Stimulated activated CD4-positive, alpha-beta T cell treated with anti-CD3 and anti-CD28 coated beads, Interleukin-1b, Interleukin-23, amount 100 ng/mL, for 24 hours (primary cell): ENCODE measurements around the gene ZNF552.

Experiments used
- DNase-seq, 4 experiments: peaks; one replicate each; pipeline ENCODE4 v3.0.0-alpha.2; 2020; ENCODE audit warnings: low read depth in 4 of 4, low spot score in 1 of 4

Gene ZNF552

DNA sequence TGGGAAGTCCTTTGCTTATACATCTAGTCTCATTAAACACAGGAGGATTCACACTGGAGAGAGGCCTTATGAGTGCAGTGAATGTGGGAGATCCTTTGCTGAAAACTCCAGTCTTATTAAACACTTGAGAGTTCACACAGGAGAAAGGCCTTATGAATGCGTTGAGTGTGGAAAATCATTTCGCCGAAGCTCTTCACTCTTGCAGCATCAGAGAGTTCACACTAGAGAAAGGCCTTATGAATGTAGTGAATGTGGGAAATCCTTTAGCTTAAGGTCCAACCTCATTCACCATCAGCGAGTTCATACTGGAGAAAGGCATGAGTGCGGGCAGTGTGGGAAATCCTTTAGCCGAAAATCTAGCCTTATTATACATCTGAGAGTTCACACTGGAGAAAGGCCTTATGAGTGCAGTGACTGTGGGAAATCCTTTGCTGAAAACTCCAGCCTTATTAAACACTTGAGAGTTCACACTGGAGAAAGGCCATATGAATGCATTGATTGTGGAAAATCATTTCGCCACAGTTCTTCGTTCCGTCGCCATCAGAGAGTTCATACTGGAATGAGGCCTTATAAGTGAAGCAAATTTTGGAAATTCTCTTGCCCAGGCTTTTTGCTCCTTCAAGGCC lies 35.4 kb downstream of the ZNF552 start:
- no peak for DNase-seq

DNA sequence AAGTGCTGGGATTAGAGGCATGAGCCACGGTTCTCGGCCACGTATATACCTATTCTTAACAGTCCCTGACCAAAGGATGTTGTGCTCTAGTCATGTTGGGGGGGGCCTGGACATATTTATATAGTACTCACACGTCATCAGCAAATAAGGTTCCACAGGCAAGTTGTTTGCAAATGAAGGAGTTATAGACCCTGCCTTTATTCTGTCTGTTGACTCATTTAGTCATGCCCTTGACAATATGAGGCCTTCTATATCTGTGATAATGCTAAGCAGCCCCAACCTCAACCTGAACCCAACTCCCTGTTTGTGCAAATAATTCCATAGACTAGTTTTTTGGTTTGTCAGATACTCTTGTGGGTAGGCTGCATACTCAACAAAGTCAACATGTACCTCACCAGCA lies 36.4 kb downstream of the ZNF552 start:
- DNase-seq: no peak

DNA sequence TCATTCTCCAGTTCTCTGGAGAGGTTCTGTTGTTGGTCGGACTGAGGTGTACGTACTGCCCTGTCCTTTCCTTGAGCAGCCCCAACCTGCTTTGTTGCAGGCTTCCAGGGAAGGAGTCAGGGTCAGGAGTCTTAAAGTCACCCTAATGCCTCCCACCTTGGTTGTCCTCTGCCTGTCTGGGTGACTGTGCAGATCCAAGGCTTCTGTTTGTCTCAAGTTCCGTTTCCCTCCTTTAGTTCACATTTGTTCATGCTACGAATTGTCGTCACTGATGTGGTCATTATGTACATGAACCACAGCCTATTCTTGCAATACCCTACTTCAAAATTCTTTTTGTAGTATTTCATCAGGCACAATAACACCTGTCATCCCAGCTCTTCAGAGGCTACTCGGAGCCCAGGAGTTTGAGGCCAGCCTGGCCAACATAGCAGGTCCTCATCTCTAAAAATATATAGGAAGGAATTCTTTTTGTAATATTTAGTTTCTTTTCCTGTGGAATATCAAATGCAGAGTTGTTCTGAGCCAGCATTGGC lies 37.9 kb downstream of the ZNF552 start:
- DNase-seq: no peak

DNA sequence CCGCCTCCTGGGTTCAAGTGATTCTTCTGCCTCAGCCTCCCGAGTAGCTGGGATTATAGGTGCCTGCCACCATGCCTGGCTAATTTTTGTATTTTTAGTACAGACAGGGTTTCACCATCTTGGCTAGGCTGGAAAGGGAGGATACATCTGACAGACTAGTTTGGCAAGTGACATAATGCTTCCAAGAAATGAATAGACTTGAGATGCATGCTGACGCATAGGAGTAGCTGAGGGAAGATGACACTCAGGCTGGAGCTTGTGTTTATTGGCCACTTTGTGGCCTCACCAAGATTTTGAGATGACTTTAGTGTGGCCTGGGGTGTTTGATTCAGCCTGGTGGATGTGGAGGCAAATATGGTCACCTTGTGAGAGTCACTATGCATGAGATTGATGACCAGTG lies 41.2 kb downstream of the ZNF552 start:
- no peak for DNase-seq

DNA sequence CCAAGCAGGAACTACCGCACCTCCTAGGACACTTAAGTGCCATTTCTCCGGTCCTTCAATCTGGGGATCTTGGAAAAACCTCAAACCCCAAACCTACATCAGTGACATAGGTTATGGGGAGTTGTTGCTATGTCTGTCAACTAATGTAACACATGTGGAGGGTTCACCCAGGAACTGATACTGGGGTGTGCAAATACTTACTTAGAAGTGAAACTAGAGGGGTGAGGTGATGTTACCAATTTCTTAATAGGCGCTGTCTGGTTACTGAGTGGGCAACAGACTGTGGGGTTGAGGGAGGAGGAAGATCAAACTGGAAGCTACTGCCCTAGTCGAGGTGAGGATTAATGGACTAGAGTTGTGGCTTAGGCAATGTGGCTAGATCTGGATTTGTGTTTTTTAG lies 43.3 kb downstream of the ZNF552 start:
- DNase-seq: no peak

DNA sequence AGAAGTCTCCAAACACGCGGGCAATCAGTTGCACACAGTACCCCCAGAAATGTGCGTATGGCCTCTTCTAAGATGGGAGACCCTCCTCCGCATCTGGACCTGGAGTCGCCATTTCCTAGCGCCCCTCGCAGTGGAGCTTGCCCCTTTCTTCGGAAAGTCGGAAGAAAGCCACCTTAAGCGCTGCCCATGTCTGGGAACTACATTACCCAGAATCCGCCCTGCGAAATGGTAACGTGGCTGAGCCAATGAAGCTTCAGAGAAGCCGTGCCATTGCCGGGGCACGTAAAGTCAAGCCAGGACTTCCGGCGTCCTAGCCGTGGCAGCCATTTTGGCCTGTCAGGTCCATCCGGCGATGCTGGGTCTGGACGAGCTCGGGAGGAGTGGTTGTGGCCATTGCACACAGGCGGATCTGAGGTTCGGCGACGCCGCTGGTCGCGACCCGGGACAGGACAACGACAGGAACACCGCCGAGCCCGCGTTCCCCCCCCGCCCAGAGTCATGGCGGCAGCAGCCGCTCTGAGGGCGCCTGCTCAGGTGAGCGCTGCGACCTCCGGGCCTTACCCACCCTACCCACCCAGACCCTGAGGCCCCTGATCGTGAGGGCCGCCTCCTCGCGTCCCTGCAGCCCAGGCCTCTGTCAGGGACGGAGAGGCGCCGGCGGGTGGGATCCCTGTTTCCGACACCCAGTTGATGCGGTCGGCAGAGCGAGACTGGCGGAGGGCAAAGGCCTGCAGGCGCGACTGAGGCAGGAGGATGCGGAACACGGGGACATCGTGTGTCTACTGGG lies 45.2 kb downstream of the ZNF552 start, which contains the start of gene ZNF586:
ZNF586 (plus strand) TSS at position 332 of the 787 bp plus-strand sequence; CDS start at position 499, 167 bp downstream.
- DNase-seq: peak; percentile 50 to 81 (median 70)

DNA sequence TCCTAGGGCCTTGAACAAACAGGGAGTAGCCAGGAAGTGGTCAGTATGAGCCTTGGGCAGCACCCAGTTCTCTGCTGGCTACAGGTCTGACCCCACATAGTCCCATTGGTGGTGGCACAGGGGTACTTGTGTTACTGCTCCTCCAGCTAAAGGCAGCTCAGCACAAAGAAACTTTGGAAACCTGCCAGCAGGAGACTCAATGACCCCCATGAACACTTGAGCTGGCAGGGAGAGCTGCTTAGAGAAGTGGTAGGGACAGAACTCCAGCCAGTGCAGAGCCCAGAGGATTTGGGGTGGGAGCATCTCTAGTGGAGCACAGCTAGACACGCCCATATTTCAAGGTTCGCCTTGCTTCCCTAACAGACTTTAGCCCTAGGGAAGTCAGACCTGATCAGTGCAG lies 55.6 kb downstream of the ZNF552 start:
- no peak for DNase-seq

DNA sequence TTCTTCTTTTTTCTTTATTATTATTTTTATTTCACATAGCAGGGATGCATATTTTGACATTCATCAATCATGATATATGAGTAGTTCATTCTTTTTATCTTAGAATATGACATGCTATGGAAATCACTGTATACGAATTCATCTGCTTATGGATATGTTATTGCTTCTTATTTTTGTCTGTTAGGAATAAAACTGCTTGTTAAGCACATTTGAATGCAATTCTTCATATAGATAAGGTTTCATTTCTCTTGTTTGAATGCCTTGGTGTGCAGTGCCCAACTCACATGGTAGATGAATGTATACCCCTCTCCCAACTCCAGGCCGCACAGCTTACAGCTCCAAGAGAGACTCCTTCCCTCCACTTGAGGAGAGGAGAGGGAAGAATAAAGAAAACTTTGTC lies 56.8 kb downstream of the ZNF552 start:
- no peak for DNase-seq
